ENCODE results near the gene RAB31.

DNA sequence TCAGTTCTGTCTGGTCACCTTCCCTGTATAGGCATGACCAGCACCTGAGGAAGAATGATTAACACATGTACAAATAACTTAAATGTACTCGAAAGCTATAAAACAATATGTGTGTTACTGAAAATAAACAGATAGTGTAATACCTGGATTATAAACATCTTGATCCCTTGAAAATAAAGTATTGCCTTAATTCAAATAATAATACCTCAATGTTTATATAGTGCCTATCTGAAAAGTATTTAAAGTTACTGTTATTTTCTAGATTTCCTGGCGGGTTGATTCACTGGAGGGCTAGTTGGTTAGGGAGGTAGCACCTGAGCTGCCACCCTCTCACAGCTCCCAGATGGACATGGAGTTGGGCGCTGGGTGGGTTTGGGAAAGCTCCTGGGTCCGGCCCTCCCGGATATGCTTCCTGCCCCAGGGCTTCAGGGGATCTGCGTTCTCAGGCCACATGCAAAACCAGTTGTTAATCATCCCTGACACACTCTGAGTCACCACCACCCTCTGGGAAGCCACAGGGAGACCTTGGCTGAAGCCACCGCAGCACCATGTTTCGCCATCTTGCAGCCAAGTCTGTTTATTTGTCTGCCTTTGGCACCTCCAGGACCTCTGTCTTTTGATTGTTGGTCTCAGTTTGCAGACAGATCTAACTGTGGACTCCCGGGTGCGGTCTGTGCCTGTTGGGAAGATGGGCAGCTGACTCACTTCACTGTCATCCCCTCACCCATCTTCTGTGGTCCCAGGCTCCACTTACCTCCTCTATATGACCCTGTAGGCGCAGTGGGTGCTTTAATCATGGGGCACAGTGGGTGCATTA, 35.3 kb downstream of the RAB31 start:
- TF ChIP-seq, protein P1, sequence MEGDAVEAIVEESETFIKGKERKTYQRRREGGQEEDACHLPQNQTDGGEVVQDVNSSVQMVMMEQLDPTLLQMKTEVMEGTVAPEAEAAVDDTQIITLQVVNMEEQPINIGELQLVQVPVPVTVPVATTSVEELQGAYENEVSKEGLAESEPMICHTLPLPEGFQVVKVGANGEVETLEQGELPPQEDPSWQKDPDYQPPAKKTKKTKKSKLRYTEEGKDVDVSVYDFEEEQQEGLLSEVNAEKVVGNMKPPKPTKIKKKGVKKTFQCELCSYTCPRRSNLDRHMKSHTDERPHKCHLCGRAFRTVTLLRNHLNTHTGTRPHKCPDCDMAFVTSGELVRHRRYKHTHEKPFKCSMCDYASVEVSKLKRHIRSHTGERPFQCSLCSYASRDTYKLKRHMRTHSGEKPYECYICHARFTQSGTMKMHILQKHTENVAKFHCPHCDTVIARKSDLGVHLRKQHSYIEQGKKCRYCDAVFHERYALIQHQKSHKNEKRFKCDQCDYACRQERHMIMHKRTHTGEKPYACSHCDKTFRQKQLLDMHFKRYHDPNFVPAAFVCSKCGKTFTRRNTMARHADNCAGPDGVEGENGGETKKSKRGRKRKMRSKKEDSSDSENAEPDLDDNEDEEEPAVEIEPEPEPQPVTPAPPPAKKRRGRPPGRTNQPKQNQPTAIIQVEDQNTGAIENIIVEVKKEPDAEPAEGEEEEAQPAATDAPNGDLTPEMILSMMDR (IDR thresholded peaks at IDR 0.05), result no peak
- no peak for TF ChIP-seq RAD21 (IDR thresholded peaks at IDR 0.05; ENCODE audit: low read length)
- TF ChIP-seq, protein P2, sequence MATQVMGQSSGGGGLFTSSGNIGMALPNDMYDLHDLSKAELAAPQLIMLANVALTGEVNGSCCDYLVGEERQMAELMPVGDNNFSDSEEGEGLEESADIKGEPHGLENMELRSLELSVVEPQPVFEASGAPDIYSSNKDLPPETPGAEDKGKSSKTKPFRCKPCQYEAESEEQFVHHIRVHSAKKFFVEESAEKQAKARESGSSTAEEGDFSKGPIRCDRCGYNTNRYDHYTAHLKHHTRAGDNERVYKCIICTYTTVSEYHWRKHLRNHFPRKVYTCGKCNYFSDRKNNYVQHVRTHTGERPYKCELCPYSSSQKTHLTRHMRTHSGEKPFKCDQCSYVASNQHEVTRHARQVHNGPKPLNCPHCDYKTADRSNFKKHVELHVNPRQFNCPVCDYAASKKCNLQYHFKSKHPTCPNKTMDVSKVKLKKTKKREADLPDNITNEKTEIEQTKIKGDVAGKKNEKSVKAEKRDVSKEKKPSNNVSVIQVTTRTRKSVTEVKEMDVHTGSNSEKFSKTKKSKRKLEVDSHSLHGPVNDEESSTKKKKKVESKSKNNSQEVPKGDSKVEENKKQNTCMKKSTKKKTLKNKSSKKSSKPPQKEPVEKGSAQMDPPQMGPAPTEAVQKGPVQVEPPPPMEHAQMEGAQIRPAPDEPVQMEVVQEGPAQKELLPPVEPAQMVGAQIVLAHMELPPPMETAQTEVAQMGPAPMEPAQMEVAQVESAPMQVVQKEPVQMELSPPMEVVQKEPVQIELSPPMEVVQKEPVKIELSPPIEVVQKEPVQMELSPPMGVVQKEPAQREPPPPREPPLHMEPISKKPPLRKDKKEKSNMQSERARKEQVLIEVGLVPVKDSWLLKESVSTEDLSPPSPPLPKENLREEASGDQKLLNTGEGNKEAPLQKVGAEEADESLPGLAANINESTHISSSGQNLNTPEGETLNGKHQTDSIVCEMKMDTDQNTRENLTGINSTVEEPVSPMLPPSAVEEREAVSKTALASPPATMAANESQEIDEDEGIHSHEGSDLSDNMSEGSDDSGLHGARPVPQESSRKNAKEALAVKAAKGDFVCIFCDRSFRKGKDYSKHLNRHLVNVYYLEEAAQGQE (IDR thresholded peaks at IDR 0.05; ENCODE audit: low read depth, low read length), result 0 out of 2 replicates have a peak, but pooled peaks have one; percentile 29

Data from SK-N-SH (cell line).